GM19193 (cell line): ENCODE data around the gene SLC2A9.

Experiments used
- POLR2A ChIP-seq: IDR thresholded peaks from 4 replicates; pipeline ENCODE4 v1.6.1; 2011; ENCODE audit not compliant: insufficient read depth, insufficient read length; ENCODE audit errors: extremely low read depth

The SLC2A9 gene

DNA sequence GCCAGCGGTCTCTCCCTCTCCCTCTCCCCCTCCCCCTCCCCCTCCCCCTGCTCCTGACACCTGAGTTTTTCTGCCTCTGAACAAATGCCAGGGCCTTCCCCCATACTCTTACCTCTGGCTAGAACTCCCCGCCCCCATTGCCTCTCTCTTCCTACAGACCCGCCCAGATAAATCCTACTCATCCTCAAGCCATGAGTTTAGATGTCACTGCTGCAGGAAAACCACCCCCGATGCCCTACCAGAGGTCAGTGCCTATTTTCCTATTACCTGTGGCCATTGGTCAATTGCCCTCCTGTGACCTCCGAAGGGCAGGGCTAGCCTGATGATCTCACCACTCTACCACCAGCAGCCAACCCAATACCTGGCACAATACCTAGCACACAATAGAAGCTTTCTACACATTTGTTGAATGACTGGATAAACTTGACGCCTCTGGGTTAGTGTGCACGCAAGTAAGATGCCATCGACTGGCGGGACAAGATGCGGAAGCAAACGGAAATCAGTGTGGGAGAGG is 43.7 kb downstream of the SLC2A9 start:
- TF ChIP-seq POLR2A, result no peak

DNA sequence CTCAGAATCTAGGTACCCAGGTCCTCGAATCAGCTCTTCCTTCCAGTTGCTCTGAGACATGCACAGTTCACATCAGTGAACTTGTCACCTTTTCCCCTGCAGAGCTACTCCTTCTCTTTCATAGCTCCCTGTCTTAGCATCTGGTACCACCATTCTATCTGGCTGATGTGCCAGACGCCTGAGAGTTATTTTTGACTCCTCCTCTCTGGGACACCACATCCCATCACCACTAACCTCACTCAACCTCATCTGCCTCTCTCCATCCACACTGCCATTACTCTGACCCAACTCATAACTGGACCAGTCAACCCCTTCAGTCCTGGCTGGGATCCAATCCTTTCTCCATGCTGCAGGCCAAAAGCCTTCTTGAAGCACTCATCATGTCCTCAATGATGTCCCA is 44.5 kb downstream of the SLC2A9 start:
- no peak for TF ChIP-seq POLR2A

DNA sequence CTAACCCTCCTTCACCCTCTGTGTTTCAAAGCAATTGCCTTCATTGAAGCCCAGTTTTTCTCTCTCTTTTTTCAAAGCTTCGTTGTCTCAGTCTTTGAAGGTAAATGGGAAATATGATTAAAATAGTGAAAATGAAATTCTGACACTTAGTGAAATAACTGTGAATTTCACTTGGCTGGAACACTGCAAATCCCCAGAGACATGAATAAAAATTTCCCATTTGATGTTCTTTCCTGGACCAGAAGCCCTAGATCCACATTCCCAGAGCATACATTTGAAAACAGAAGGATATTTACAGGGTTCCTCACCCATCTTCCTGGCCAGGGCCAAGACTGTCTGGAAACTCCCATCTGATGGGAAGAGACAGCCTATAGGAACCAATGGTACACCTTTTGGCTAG is 45.0 kb downstream of the SLC2A9 start:
- no peak for TF ChIP-seq POLR2A

DNA sequence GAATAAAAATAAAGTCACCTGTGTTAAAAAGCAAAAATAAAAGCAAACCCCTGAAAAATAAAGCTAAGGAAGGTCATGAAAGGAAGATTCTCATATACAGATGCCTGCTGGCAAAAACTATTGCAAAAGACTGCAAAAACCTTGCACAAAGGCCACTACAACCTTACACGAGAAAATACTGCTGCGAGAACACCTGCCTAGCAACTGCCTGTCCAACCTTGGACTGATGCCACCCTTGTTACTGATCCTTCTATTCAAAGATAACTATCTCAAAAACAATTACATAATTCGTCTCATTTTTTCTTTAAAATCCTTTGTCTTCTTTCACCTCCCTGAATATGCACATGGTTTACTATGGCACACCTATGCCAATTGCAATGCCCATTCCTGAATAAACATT is 49.6 kb downstream of the SLC2A9 start:
- no peak for TF ChIP-seq POLR2A

DNA sequence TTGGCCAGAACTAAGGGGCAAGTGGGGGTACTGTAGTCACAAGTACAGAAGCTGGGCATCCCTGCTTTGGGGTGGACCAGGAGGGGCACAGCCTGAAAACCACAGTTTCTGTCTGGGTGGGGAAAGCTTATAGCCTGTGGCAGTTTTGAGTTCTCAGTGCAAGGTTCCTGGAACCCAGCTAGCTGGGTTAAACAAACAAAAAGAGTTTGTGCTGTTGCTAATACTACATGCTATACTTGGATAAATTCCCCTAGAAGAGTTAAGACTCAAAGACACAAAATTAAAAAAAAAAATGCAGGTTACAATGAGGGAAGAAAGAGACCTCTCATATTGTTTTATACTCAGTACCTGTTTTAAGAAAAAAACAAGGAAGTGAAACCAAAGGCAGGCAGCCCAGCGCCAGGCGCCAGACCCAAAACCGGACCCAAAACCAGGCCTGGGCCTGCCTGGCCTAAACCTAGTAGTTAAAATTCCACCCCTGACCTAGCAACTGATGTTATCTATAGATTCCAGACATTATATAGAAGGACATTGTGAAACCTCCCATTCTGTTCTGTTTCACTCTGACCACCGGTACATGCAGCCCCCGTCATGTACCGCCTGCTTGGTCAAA is 50.8 kb downstream of the SLC2A9 start:
- no peak for TF ChIP-seq POLR2A

DNA sequence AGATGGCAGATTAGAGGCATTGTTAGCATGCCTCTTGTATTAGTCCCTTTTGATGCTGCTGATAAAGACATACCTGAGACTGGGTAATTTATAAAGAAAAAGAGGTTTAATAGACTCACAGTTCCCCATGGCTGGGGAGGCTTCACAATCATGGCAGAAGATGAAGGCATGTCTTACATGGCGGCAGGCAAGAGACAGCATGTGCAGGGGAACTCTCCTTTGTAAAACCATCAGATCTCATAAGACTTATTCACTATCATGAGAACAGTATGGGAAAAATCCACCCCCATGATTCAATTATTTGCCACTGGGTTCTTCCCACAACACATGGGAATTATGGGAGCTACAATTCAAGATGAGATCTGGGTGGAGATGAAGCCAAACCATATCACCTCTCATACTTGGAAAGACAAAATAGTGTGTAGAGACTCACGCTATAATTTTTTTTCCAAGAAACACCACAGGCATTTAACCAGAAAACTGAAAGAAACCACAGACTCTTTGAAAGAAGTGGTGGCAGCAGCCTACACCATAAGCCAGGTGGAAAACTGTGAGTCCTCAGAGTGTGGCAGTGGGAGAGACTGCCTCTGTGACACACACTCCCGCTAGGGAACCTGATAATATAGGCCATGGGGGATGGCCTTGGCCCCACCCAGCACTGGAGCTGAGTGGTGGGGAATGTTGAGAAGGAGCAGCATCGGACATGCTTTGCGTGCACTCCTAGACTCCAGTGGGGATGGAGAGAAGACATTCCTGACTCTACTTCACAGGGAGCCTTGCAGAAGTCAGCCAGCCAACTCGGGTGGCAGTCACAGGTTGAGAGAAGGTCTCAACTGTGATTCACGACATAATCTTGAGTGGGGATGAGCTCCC is 51.5 kb downstream of the SLC2A9 start:
- no peak for TF ChIP-seq POLR2A

DNA sequence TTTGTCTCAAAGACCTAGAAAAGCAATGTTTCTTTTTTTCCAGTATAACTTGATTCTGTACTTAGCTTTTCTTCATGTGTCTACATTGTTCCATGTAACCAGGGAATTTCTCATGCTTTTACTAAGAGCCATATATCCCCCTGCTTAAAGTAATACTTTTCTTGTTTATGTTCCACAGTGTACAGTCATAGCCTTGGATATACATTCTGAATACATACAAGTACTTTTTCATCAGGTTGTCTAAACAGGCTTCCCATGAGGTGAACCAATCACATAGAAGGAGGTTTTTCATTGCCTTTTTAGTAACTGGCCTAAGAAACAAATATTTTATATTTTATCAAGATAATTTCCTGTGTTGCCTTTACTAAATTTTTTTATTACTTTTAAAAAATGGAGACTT is 52.8 kb downstream of the SLC2A9 start:
- TF ChIP-seq POLR2A, result no peak

DNA sequence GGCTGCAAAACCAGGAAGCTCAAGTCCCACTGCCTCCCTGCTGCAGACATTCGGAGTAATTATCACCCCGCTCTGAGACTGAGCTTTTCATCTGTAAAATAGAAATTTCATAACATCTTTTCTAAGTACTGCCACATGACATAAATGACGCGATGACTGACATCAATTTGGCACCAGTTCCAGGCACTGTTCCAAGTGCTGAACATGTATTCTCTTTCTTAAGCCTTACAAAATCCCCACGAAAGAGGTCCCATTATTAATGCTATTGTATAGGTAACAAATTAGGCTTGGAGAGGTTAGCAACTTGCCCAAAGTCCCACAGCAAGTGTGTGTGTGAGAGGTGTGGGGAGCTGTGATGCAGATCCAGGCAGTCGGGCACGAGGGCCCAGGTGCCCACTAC is 56.4 kb downstream of the SLC2A9 start:
- TF ChIP-seq POLR2A, result no peak

DNA sequence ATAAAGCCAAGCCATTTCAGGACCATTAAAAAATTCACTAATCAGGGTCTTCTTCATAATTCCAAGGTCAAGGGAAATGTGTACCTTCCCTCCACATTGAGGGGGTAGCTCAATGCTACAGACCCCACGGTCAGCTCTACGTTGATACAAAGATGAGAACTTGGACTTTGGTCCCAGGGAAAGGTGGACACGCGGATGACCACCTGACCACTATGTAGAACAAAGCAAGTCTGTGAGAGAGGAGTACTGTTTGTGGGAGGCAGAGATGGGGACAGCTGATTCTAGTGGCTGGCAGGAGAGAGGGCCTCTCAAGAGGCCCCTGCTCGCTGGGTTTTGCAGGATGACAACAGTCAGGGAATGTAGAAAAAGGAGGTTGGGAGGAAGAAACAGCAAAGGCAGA is 58.0 kb downstream of the SLC2A9 start:
- no peak for TF ChIP-seq POLR2A

DNA sequence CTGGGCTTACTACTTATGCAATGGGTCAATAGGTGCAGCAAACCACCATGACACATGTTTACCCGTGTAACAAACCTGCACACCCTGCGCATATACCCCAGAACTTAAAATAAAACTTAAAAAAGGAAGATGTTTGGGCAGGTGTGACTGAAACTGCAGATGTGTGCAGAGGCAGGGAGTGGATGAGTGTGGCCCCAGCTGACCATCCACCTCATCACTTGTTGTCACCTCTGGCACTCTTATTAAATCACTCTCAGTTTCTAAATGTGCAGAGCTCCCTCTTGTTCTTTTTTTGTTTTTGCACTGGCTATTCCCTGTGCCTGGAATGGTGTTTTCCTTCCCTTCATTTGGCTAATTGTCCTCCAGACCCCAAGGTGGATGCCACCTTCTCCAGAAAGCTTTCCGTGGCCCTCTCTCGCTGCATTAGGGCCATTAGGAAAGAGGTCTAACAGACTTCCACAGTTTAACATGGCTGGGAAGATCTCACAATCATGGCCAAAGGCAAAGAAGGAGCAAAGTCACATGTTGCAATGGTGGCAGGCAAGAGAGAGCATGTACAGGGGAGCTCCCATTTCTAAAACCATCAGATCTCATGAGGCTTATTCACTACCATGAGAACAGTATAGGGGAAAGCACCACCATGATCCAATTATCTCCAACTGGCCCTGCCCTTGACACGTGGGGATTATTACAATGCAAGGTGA is 58.5 kb downstream of the SLC2A9 start:
- TF ChIP-seq POLR2A, result no peak

DNA sequence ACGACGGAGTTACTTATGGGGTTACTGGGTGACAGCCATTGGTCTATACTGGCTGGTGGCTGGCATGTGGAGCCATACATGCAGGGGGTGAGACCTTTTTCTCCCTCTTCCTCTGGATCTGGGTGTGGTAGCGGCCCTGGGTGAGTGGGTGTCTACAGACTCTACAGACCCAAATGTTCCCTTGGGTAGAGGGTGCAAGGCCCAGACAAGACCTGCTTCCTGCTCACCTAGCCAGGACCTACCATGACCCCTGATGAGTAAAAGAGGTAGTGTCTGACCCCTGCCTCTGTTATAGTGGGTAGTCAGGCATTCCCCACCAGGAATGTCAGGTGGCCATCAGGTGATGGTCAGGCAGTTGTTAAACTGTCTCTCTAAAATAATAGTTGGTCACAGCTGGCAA is 66.8 kb downstream of the SLC2A9 start:
- TF ChIP-seq POLR2A, result no peak

DNA sequence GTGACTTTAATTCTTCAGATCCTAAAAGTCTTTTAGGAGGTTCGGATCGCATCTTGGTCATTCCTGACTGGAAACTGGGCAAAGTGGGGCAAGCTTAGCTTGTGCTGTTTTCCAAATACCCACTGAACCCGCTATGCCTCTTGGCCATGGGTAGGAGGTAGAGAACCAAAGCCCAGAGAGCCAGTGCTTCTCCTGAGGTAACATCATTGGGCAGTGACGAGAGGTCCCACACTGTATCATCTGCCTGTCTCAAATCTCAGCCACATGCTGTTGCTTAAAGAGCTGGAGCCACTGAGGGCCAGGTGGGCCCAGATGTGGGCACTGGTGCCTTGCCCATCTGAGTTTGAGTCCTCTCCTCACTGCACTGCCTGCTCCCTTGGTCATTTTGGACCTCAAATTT is 68.2 kb downstream of the SLC2A9 start:
- no peak for TF ChIP-seq POLR2A

DNA sequence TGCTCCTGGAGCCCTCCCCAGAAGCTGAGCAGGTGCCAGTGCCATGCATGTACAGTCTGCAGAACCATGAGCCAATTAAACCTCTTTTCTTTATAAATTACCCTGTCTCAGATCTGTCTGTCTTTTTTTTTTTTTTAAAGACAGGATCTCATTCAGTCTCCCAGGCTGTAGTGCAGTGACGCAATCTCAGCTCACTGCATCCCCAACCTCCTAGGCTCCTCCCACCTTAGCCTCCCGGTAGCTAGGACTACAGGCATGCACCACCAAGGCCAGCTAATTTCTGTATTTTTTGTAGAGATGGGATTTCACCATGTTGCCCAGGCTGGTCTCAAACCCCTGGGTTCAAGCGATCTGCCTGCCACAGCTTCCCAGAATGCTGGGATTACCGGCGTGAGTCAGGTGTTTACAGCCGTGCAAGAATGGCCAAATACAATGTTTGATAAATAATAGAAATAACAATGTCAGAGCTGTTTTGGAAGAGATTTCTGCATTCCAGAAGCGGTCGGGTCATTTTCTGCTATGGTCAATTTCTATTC is 68.8 kb downstream of the SLC2A9 start:
- no peak for TF ChIP-seq POLR2A

DNA sequence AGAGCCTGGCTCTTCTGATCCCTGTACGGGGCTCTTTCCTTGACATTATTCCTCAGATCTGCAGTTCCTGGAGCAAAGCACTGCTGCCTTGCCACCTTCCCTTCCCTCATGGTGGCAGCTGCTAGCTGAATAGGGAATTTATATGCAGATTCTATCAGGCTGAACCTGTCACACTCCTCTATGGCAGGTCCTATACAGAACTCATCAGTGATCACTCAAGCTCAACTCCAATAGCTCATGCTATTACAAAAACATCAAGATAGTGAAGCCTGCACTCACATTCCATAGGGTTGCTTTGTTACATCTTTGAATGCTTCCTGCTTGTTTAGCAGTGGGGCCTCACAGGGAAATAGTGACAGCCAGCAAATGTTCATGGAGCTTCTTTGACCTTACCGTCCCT is 71.7 kb downstream of the SLC2A9 start:
- no peak for TF ChIP-seq POLR2A
